22Rv1 (cell line): ENCODE results near the gene CLMP.

Experiments
- CTCF ChIP-seq: fragments of 450-650 bp; IDR thresholded peaks from 2 replicates; pipeline ENCODE4 v1.5.1; 2017; ENCODE audit warnings: mild to moderate bottlenecking
- ZFX ChIP-seq: fragments of 450-650 bp; IDR thresholded peaks from 2 replicates; pipeline ENCODE4 v1.6.1; 2017; ENCODE audit warnings: antibody characterized with exemption, borderline replicate concordance

- TF ChIP-seq CTCF (peak; percentile 51), ZFX (no peak)
Observed at GRCh38 chr11:123033895-123034294, 161.2 kb downstream of the CLMP start.
